ENCODE data around the gene PPP1R12B. TPM values are rescaled to one million over a fixed set of nuclear protein-coding genes. Genes with fewer than 3 reads are reported as not detected.
"Not testable (repeated sequence)": the region's sequence is repeated elsewhere in the genome, so short reads cannot be mapped to it uniquely, and the experiment has no call there.

PPP1R12B gene
- total RNA-seq, 2 donors from 2014 or later = 420 to 821 TPM

GRCh38 chr1:202361701-202362100, 13.2 kb downstream of the PPP1R12B start:
- Histone ChIP-seq H3K4me3 (no peak overlapping the region), H3K27ac (no peak overlapping the region), H3K9me3 (no peaks in the 10 kb centered on the region), H3K4me1 (peaks cover 0 to 19% of the 10 kb centered on the region in 2 donors), H3K36me3 (no peaks in the 10 kb centered on the region), H3K27me3 (no peaks in the 10 kb centered on the region)
- no peak for DNase-seq (ENCODE audit: low spot score)
- TF ChIP-seq CTCF (IDR thresholded peaks at IDR 0.05) = no peak

- no peak overlapping the region for H3K27ac ChIP-seq
- H3K36me3 ChIP-seq = no peaks in the 10 kb centered on the region
- TF ChIP-seq CTCF (IDR thresholded peaks at IDR 0.05) = no peak
- H3K9me3 ChIP-seq = no peaks in the 10 kb centered on the region
- no peak overlapping the region for H3K4me3 ChIP-seq
- peaks cover 0 to 19% of the 10 kb centered on the region in 2 donors for H3K4me1 ChIP-seq
- no peaks in the 10 kb centered on the region for H3K27me3 ChIP-seq
- no peak for DNase-seq (ENCODE audit: low spot score)
Observed at GRCh38 chr1:202362212-202362611, 13.7 kb downstream of the PPP1R12B start.

- Histone ChIP-seq H3K4me1 (peaks cover 0 to 12% of the 10 kb centered on the region in 2 donors), H3K27ac (no peak overlapping the region)
- TF ChIP-seq CTCF (IDR thresholded peaks at IDR 0.05) = no peak
Observed at GRCh38 chr1:202365092-202365815, 16.8 kb downstream of the PPP1R12B start.

GRCh38 chr1:202367271-202367670, 18.8 kb downstream of the PPP1R12B start:
- H3K27me3 ChIP-seq = no peaks in the 10 kb centered on the region
- no peak overlapping the region for H3K27ac ChIP-seq
- no peak for DNase-seq (ENCODE audit: low spot score)
- no peaks in the 10 kb centered on the region for H3K9me3 ChIP-seq
- no peak overlapping the region for H3K4me3 ChIP-seq
- peaks cover 0 to 12% of the 10 kb centered on the region in 2 donors for H3K4me1 ChIP-seq
- no peaks in the 10 kb centered on the region for H3K36me3 ChIP-seq
- no peak for TF ChIP-seq CTCF (IDR thresholded peaks at IDR 0.05)

More at GRCh38 chr1:202365092-202365815, 16.8 kb downstream of the PPP1R12B start:
- no peak for DNase-seq (ENCODE audit: low spot score)
- H3K36me3 ChIP-seq = no peaks in the 10 kb centered on the region
- no peak overlapping the region for H3K4me3 ChIP-seq
- no peaks in the 10 kb centered on the region for H3K9me3 ChIP-seq
- H3K27me3 ChIP-seq = no peaks in the 10 kb centered on the region

GRCh38 chr1:202370906-202371305, 22.4 kb downstream of the PPP1R12B start:
- H3K27me3 ChIP-seq; H3K36me3 ChIP-seq; H3K27ac ChIP-seq; DNase-seq (ENCODE audit: low spot score); H3K4me1 ChIP-seq; H3K9me3 ChIP-seq; H3K4me3 ChIP-seq: not testable (repeated sequence)

GRCh38 chr1:202374099-202374498, 25.6 kb downstream of the PPP1R12B start:
- no peak for DNase-seq (ENCODE audit: low spot score)
- H3K27ac ChIP-seq = no peak overlapping the region
- no peaks in the 10 kb centered on the region for H3K27me3 ChIP-seq
- TF ChIP-seq CTCF (IDR thresholded peaks at IDR 0.05) = no peak
- H3K9me3 ChIP-seq = no peaks in the 10 kb centered on the region
- H3K36me3 ChIP-seq = no peaks in the 10 kb centered on the region
- H3K4me1 ChIP-seq = peaks cover 0 to 7% of the 10 kb centered on the region in 2 donors
- no peak overlapping the region for H3K4me3 ChIP-seq

- H3K27ac ChIP-seq; H3K36me3 ChIP-seq; DNase-seq (ENCODE audit: low spot score); H3K9me3 ChIP-seq; H3K27me3 ChIP-seq; H3K4me1 ChIP-seq; H3K4me3 ChIP-seq: not testable (repeated sequence)
Observed at GRCh38 chr1:202375175-202375574, 26.7 kb downstream of the PPP1R12B start.

All from right atrium auricular region (tissue), 2 donors.